Panc1 (cell line): ENCODE measurements around the gene MYO18A.

Experiments used
- POLR2AphosphoS5 ChIP-seq: IDR thresholded peaks from 2 replicates; pipeline ENCODE4 v1.6.1; 2012; ENCODE audit warnings: mild to moderate bottlenecking, low read depth, low read length, moderate library complexity
- TF ChIP-seq, protein P1 (sequence below): fragments of 450-650 bp; IDR thresholded peaks from 2 replicates; pipeline ENCODE4 v1.5.1; 2017; ENCODE audit warnings: mild to moderate bottlenecking

DNA sequence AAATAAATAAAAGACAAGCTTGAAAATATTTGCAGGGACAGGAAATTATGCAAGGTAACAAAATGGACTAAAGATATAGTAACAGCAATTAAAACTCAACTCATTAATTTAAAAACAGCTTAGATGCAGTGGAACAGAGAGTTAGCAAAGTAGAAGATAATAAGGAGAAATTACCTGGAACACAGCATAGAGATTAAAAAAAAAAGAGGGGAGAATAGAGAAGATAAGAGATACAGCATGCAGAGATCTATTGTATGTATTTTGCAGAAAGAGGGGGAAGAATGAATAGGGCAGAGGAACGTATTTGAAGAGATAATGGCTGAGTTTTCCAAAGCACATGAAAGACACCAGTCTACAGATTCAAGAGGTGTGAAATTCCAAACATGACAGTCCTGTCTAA is 145.7 kb downstream of the MYO18A start:
- TF ChIP-seq, protein P1, sequence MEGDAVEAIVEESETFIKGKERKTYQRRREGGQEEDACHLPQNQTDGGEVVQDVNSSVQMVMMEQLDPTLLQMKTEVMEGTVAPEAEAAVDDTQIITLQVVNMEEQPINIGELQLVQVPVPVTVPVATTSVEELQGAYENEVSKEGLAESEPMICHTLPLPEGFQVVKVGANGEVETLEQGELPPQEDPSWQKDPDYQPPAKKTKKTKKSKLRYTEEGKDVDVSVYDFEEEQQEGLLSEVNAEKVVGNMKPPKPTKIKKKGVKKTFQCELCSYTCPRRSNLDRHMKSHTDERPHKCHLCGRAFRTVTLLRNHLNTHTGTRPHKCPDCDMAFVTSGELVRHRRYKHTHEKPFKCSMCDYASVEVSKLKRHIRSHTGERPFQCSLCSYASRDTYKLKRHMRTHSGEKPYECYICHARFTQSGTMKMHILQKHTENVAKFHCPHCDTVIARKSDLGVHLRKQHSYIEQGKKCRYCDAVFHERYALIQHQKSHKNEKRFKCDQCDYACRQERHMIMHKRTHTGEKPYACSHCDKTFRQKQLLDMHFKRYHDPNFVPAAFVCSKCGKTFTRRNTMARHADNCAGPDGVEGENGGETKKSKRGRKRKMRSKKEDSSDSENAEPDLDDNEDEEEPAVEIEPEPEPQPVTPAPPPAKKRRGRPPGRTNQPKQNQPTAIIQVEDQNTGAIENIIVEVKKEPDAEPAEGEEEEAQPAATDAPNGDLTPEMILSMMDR, result no peak
- no peak for TF ChIP-seq POLR2AphosphoS5
